ENCODE measurements around the gene DNAH11. TPM values are rescaled to one million over a fixed set of nuclear protein-coding genes. Genes with fewer than 3 reads are reported as not detected.

The DNAH11 gene
- total and polyA plus RNA-seq, 9 of the 15 experiments (the other 6 are each of a cell fraction or from before 2014, with no cell fraction given) = under 0.01 TPM; not detected in 7

DNA sequence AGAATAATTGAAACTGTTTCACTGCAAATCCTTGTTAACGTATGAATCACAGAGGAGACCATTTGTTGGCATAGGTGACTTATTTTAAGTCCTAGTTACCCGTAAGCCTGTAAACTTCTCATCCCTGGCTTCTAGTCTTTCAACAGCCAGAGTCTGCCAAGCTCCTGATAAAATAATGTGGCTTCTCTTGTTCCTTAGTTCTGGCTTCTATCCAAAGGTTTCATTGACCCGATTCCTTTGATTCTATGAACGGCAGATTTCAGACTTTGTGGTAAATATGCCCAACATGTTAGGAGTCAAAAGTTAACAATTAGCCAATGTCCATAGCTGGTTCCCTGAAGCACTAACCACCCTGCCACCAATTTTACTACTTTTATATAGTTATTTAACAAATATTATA, 23.3 kb downstream of the DNAH11 start (continued):
- TF ChIP-seq, protein P1, sequence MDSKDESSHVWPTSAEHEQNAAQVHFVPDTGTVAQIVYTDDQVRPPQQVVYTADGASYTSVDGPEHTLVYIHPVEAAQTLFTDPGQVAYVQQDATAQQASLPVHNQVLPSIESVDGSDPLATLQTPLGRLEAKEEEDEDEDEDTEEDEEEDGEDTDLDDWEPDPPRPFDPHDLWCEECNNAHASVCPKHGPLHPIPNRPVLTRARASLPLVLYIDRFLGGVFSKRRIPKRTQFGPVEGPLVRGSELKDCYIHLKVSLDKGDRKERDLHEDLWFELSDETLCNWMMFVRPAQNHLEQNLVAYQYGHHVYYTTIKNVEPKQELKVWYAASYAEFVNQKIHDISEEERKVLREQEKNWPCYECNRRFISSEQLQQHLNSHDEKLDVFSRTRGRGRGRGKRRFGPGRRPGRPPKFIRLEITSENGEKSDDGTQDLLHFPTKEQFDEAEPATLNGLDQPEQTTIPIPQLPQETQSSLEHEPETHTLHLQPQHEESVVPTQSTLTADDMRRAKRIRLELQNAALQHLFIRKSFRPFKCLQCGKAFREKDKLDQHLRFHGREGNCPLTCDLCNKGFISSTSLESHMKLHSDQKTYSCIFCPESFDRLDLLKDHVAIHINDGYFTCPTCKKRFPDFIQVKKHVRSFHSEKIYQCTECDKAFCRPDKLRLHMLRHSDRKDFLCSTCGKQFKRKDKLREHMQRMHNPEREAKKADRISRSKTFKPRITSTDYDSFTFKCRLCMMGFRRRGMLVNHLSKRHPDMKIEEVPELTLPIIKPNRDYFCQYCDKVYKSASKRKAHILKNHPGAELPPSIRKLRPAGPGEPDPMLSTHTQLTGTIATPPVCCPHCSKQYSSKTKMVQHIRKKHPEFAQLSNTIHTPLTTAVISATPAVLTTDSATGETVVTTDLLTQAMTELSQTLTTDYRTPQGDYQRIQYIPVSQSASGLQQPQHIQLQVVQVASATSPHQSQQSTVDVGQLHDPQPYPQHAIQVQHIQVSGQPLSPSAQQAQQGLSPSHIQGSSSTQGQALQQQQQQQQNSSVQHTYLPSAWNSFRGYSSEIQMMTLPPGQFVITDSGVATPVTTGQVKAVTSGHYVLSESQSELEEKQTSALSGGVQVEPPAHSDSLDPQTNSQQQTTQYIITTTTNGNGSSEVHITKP (IDR thresholded peaks at IDR 0.05; ENCODE audit: partially characterized antibody) = no peak
- TF ChIP-seq, protein P2, sequence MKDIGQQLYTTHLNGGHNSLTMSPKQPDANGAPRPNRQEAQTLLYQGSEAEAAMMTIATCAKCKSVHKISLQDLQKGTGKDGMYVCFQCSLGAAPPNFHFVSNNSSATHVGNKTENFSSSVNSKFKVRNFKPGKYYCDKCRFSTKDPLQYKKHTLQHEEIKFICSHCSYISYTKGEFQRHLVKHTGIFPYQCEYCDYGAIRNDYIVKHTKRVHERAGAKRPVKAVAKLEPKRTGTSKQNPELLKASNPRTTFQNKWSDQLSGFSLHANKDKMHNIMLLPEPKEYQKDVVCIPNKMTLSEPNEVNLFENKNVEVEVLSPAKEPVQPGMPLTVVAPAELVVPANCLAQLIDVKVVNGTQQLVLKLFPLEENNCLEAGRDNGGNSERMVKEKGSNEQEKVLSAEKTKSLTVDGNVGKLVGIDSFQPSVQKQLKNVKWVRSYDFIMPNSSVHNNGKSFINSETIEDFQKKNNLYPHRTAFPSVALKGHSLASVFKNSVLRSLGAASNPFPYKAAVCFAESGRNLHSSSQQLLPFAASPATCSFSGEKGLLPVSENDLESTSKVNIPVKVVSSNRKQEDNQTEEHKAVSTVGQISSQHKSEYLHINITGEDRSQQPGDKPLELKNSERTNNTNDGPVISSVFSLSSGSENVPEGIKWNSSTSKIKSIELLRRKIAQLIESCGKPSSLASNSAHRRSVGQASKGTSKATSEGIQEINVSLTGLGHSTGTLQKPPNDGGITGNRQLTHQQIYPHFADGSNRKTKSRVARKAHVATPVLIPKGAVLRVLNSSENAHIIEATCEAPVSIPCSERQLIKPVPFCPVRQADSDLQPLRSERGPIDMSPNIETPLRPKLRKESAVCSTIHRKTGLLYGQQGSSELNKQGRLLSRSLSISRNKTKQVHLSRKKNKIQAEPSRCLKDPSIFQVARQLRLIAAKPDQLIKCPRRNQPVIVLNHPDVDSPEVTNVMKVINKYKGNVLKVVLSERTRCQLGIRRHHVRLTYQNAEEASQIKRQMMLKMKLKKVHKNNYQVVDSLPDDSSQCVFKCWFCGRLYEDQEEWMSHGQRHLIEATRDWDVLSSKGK (CRISPR knock-in tag; IDR thresholded peaks at IDR 0.05) = no peak

DNA sequence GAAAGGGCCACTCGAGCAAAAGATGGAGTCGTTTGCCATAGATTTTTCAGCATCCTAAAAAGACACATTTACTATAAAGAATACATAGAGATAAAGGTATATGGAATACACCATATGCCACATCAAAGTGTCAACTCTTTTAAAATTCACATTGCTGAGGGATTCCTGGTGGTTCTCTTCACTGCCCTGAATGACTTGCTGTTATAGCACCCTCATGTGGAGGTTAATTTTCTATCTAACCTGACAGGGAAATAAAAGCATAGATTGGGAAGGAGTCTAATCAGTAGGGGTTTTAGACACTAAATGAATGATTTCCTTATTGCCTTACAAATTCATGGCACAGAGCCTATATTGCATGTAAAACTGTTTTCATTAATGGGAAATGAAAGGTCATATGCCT, 25.9 kb downstream of the DNAH11 start:
- Histone ChIP-seq H4K20me1 (replicated peaks; ENCODE audit: control insufficient read depth, insufficient read depth, low read length) (no peaks in the 10 kb centered on the region), H3K4me2 (ENCODE audit: insufficient read depth, low read length) (no peak overlapping the region), H3K79me2 (ENCODE audit: control insufficient read depth, insufficient read depth, low read length) (no peaks in the 10 kb centered on the region), H3K36me3 (ENCODE audit: control insufficient read depth, insufficient read depth, low read length) (no peaks in the 10 kb centered on the region), H3K27me3 (ENCODE audit: control insufficient read depth in 2 of 2, insufficient read depth in 2 of 2, low read length in 2 of 2) (no peaks in the 10 kb centered on the region; a peak in 1 of 5 replicates), H3K9ac (ENCODE audit: insufficient read depth in 1 of 2, low read depth in 2 of 2, low read length in 2 of 2) (no peak overlapping the region), H2AFZ (ENCODE audit: low read depth, low read length) (no peak overlapping the region), H3K4me1 (replicated peaks in 1 of 2; ENCODE audit: control insufficient read depth in 2 of 2, insufficient read depth in 2 of 2, low read length in 2 of 2) (no peaks in the 10 kb centered on the region), H3K9me3 (replicated peaks; ENCODE audit: control insufficient read depth, insufficient read depth, low read depth, low read length) (no peaks in the 10 kb centered on the region), H3K4me3 (no peak overlapping the region), H3K9me1 (ENCODE audit: control insufficient read depth, insufficient read depth, low read length) (no peaks in the 10 kb centered on the region), H3K27ac (ENCODE audit: extremely low read depth, low read depth, low read length) (no peak overlapping the region)
- 0% methylated on average over 2 of the region's 2 CpGs for WGBS (ENCODE audit: insufficient coverage, low coverage, missing lambda C conversion rate)
- no TSS peak for BruUV-seq (replicated peaks)
- TF ChIP-seq ZFP36 (IDR thresholded peaks at IDR 0.05; ENCODE audit: low read depth, low read length, partially characterized antibody) (no peak), SMC3 (conservative IDR thresholded peaks at IDR 0.05; ENCODE audit: insufficient read depth, low read depth, low read length) (0 out of 2 replicates have a peak, but pooled peaks have one; percentile 14), CREBBP (IDR thresholded peaks at IDR 0.05; ENCODE audit: low read depth, low read length) (no peak), HSF4 (CRISPR knock-in tag; IDR thresholded peaks at IDR 0.05; ENCODE audit: borderline replicate concordance) (no peak), RAD21 (CRISPR knock-in tag; conservative IDR thresholded peaks at IDR 0.05 in 1 of 2, IDR thresholded peaks at IDR 0.05 in 1 of 2) (peak in 1 of 2 experiments; percentile 57; a peak in 3 of 4 replicates)
- TF ChIP-seq, protein P3, sequence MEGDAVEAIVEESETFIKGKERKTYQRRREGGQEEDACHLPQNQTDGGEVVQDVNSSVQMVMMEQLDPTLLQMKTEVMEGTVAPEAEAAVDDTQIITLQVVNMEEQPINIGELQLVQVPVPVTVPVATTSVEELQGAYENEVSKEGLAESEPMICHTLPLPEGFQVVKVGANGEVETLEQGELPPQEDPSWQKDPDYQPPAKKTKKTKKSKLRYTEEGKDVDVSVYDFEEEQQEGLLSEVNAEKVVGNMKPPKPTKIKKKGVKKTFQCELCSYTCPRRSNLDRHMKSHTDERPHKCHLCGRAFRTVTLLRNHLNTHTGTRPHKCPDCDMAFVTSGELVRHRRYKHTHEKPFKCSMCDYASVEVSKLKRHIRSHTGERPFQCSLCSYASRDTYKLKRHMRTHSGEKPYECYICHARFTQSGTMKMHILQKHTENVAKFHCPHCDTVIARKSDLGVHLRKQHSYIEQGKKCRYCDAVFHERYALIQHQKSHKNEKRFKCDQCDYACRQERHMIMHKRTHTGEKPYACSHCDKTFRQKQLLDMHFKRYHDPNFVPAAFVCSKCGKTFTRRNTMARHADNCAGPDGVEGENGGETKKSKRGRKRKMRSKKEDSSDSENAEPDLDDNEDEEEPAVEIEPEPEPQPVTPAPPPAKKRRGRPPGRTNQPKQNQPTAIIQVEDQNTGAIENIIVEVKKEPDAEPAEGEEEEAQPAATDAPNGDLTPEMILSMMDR (IDR thresholded peaks at IDR 0.05 in 2 of 3, conservative IDR thresholded peaks at IDR 0.05 in 1 of 3; ENCODE audit: insufficient read depth in 2 of 3, low read depth in 1 of 3, low read length in 3 of 3) = peak; percentile 20 to 46 (median 39); a peak in 3 of 6 replicates
- in situ Hi-C loops (cut with MboI) = no loop called here
- intact Hi-C loops (cut with micrococcal nuclease) = no loop called here
- FAIRE-seq = peak; percentile 71
- peak in 2 of 4 experiments; percentile 9 to 12 for DNase-seq (ENCODE audit: extremely low read depth in 1 of 4, low spot score in 3 of 4)
- CTCF ChIA-PET (ENCODE audit: low intra/inter-chr PET ratio) = no interaction called here
- POLR2A ChIA-PET = no interaction called here
- peak; percentile 72 for ATAC-seq

All from K562 (cell line).